Cardiac muscle cell (in vitro differentiated cells and primary cell): ENCODE data around the gene LSM12. TPM values are rescaled to one million over a fixed set of nuclear protein-coding genes. Genes with fewer than 3 reads are reported as not detected.

ENCODE experiments used
- DNase-seq, 2 donors: peaks; one replicate each; pipeline versions ENCODE4 v3.0.0 to v3.0.0-alpha.2; 2010 to 2017; ENCODE audit warnings: low read depth in 1 of 2, low spot score in 1 of 2
- H3K27ac ChIP-seq: fragments of 200-600 bp; sonication (generic); 2 replicates; pipeline ENCODE4 v1.5.1; 2016
- H3K27me3 ChIP-seq: fragments of 200-600 bp; sonication (generic); 2 replicates; pipeline ENCODE4 v1.6.0; 2016; ENCODE audit warnings: control low read depth
- H3K36me3 ChIP-seq: fragments of 200-600 bp; sonication (generic); 2 replicates; pipeline ENCODE4 v1.5.1; 2016; ENCODE audit warnings: control low read depth
- H3K4me1 ChIP-seq: fragments of 200-600 bp; sonication (generic); 2 replicates; pipeline ENCODE4 v1.8.1; 2017; ENCODE audit warnings: low read depth, mild to moderate bottlenecking, mixed run types
- H3K4me3 ChIP-seq: fragments of 200-600 bp; sonication (generic); 2 replicates; pipeline ENCODE4 v1.5.1; 2016; ENCODE audit warnings: mild to moderate bottlenecking
- H3K9me3 ChIP-seq: fragments of 200-600 bp; sonication (generic); 2 replicates; pipeline ENCODE4 v1.5.1; 2017; ENCODE audit warnings: low read depth, mild to moderate bottlenecking, control low read depth
- polyA plus RNA-seq: library from polyadenylated mRNA; unstranded; fragments of >200 nt; fragmentation: Nextera tagmentation; extraction: Ambion mirVana; gene quantifications from 2 replicates; pipeline ENCODE4 v1.2.1, GENCODE V29; 2016
- total RNA-seq: library from RNA; depleted of rRNA; stranded (reverse); fragments of >200 nt; gene quantifications from 2 replicates; pipeline ENCODE4 v1.2.3, GENCODE V29; 2016
- TF ChIP-seq, protein P1 (sequence below): IDR thresholded peaks from 2 replicates; pipeline ENCODE4 v1.5.1; 2012; ENCODE audit warnings: low read depth, mild to moderate bottlenecking, low read length

Gene LSM12
- total and polyA plus RNA-seq, 2 experiments from 2014 or later = 31.0 to 46.5 TPM

GRCh38 chr17:44075598-44076293 lies 9.3 kb upstream of the LSM12 start:
- DNase-seq = no peak
- Histone ChIP-seq H3K9me3 (no peaks in the 10 kb centered on the region), H3K27me3 (no peaks in the 10 kb centered on the region), H3K4me1 (peaks cover 9% of the 10 kb centered on the region), H3K36me3 (peaks cover 28% of the 10 kb centered on the region), H3K4me3 (no peak overlapping the region), H3K27ac (peak overlapping the region; percentile 69)
- TF ChIP-seq, protein P1, sequence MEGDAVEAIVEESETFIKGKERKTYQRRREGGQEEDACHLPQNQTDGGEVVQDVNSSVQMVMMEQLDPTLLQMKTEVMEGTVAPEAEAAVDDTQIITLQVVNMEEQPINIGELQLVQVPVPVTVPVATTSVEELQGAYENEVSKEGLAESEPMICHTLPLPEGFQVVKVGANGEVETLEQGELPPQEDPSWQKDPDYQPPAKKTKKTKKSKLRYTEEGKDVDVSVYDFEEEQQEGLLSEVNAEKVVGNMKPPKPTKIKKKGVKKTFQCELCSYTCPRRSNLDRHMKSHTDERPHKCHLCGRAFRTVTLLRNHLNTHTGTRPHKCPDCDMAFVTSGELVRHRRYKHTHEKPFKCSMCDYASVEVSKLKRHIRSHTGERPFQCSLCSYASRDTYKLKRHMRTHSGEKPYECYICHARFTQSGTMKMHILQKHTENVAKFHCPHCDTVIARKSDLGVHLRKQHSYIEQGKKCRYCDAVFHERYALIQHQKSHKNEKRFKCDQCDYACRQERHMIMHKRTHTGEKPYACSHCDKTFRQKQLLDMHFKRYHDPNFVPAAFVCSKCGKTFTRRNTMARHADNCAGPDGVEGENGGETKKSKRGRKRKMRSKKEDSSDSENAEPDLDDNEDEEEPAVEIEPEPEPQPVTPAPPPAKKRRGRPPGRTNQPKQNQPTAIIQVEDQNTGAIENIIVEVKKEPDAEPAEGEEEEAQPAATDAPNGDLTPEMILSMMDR = no peak

GRCh38 chr17:44074911-44075285 lies 8.4 kb upstream of the LSM12 start:
- Histone ChIP-seq H3K4me1 (peaks cover 11% of the 10 kb centered on the region), H3K27me3 (no peaks in the 10 kb centered on the region), H3K27ac (peak overlapping the region; percentile 69), H3K9me3 (no peaks in the 10 kb centered on the region), H3K36me3 (peaks cover 24% of the 10 kb centered on the region), H3K4me3 (no peak overlapping the region)
- TF ChIP-seq, protein P1 = no peak
- no peak for DNase-seq

GRCh38 chr17:44074231-44074910 lies 7.9 kb upstream of the LSM12 start:
- DNase-seq = no peak
- Histone ChIP-seq H3K9me3 (no peaks in the 10 kb centered on the region), H3K27ac (peak overlapping the region; percentile 0), H3K4me3 (no peak overlapping the region), H3K36me3 (peaks cover 24% of the 10 kb centered on the region), H3K27me3 (no peaks in the 10 kb centered on the region), H3K4me1 (peaks cover 15% of the 10 kb centered on the region)
- TF ChIP-seq, protein P1 = no peak

GRCh38 chr17:44071772-44072171 lies 5.3 kb upstream of the LSM12 start:
- Histone ChIP-seq H3K4me1 (peaks cover 15% of the 10 kb centered on the region), H3K36me3 (peaks cover 12% of the 10 kb centered on the region), H3K9me3 (no peaks in the 10 kb centered on the region), H3K27me3 (no peaks in the 10 kb centered on the region), H3K4me3 (peak overlapping the region; percentile 40), H3K27ac (peak overlapping the region; percentile 79)
- TF ChIP-seq, protein P1 = no peak
- DNase-seq = no peak

DNA sequence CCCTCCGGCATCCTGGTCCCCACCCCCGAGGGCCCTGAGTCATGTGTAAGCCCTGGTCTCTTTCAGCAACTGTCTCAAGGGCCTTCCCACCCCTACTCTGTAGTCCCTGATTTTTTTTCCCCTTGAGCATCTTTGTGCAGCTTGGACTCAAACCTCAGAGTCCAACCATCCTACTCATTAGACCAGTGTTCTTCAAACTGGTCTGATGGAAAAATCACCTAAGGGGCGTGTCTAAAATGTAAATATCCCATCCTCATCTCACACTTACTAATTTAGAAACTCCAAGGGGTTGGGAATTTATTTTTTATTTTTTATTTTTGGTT lies 4.7 kb upstream of the LSM12 start:
- no peaks in the 10 kb centered on the region for H3K9me3 ChIP-seq
- H3K4me3 ChIP-seq = peak overlapping the region; percentile 40
- H3K4me1 ChIP-seq = peaks cover 15% of the 10 kb centered on the region
- peaks cover 6% of the 10 kb centered on the region for H3K36me3 ChIP-seq
- peak overlapping the region; percentile 79 for H3K27ac ChIP-seq
- TF ChIP-seq, protein P1 = no peak
- DNase-seq = no peak
- H3K27me3 ChIP-seq = no peaks in the 10 kb centered on the region
